ENCODE measurements around the gene GKAP1. TPM values are rescaled to one million over a fixed set of nuclear protein-coding genes. Genes with fewer than 3 reads are reported as not detected.

GKAP1 gene
- total and polyA plus RNA-seq, 5 donors: 13.6 to 18.6 (median 17.0) TPM

DNA sequence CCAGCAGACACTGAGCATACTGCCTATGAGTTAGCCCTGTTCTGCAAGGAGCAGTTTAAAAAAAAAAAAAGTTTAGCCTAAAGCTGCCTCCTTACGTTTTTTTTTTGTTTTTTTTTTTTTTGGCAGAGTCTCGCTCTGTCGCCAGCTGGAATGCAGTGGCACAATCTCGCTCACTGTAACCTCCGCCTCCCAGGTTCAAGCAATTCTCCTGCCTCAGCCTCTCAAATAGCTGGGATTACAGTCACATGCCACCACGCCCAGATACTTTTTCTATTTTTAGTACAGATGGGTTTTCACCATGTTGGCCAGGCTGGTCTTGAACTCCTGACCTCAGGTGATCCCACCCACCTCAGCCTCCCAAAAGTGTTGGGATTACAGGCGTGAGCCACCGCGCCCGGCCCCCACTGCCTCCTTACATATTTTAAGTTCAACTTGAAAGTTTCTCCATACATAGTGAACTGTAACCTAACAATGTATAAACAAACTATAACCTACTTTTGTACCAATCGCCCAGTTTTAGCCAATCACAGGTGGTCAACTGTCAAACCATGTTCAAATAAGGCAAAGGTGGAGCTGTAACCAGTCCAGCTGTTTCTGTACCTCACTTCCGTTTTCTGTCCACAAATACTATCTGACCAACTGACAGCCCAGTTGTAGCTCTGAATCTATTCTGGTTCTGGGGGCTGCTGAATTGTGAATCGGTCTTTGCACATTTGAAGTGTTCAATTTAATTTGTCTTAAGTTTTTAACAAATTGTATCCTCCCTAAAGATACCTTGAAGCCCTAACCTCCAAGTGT is 17.1 kb downstream of the GKAP1 start:
- no peaks in the 10 kb centered on the region for H3K4me1 ChIP-seq (ENCODE audit: control insufficient read depth, insufficient read depth, low read length)
- H3K4me3 ChIP-seq (ENCODE audit: low read length): no peak overlapping the region
- 87% methylated on average over 13 of the region's 13 CpGs for WGBS
- no peak for ATAC-seq
- intact Hi-C loops (cut with DNase I): no loop called here
- no peak for DNase-seq
- H3K27me3 ChIP-seq (ENCODE audit: control insufficient read depth, insufficient read depth): no peaks in the 10 kb centered on the region
- no peaks in the 10 kb centered on the region for H3K9me3 ChIP-seq (ENCODE audit: control insufficient read depth, low read length)
- H3K27ac ChIP-seq (ENCODE audit: low read length): no peak overlapping the region

GRCh38 chr9:83794051-83794450 is 23.5 kb downstream of the GKAP1 start:
- DNase-seq: no peak
- 98% methylated on average over 2 of the region's 2 CpGs for WGBS
- Histone ChIP-seq H3K4me1 (ENCODE audit: control insufficient read depth, insufficient read depth, low read length) (no peaks in the 10 kb centered on the region), H3K27me3 (ENCODE audit: control insufficient read depth, insufficient read depth) (no peaks in the 10 kb centered on the region), H3K4me3 (ENCODE audit: low read length) (no peak overlapping the region), H3K9me3 (ENCODE audit: control insufficient read depth, low read length) (no peaks in the 10 kb centered on the region), H3K27ac (ENCODE audit: low read length) (no peak overlapping the region)
- ATAC-seq: no peak
- intact Hi-C loops (cut with DNase I): no loop called here

- H3K27ac ChIP-seq (ENCODE audit: low read length): no peak overlapping the region
- intact Hi-C loops (cut with DNase I): no loop called here
- no peaks in the 10 kb centered on the region for H3K9me3 ChIP-seq (ENCODE audit: control insufficient read depth, low read length)
- H3K4me3 ChIP-seq (ENCODE audit: low read length): no peak overlapping the region
- H3K27me3 ChIP-seq (ENCODE audit: control insufficient read depth, insufficient read depth): no peaks in the 10 kb centered on the region
- H3K4me1 ChIP-seq (ENCODE audit: control insufficient read depth, insufficient read depth, low read length): no peaks in the 10 kb centered on the region
- no peak for DNase-seq
- 83% methylated on average over 1 of the region's 1 CpG for WGBS
- no peak for ATAC-seq
These were observed 24.8 kb downstream of the GKAP1 start for GRCh38 chr9:83792746-83793145.

DNA sequence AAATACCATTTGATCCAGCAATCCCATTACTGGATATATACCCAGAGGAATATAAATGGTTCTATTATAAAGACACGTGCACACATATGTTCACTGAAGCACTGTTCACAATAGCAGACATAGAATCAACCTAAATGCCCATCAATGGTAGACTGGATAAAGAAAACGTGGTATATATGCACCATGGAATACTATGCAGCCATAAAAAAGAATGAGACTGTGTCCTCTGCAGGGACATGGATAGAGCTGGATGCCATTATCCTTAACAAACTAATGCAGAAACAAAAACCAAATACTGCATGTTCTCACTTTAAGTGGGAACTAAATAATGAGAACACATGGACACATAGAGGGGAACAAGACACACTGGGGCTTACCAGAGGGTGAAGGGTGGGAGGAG is 39.4 kb downstream of the GKAP1 start:
- no peak for ATAC-seq
- H3K27ac ChIP-seq (ENCODE audit: low read length): no peak overlapping the region
- H3K4me1 ChIP-seq (ENCODE audit: control insufficient read depth, insufficient read depth, low read length): no peaks in the 10 kb centered on the region
- 92% methylated on average over 2 of the region's 2 CpGs for WGBS
- H3K9me3 ChIP-seq (ENCODE audit: control insufficient read depth, low read length): no peaks in the 10 kb centered on the region
- no peaks in the 10 kb centered on the region for H3K27me3 ChIP-seq (ENCODE audit: control insufficient read depth, insufficient read depth)
- no peak overlapping the region for H3K4me3 ChIP-seq (ENCODE audit: low read length)
- no peak for DNase-seq
- intact Hi-C loops (cut with DNase I): no loop called here

GRCh38 chr9:83775932-83776331 is 41.6 kb downstream of the GKAP1 start:
- H3K4me1 ChIP-seq (ENCODE audit: control insufficient read depth, insufficient read depth, low read length): no peaks in the 10 kb centered on the region
- intact Hi-C loops (cut with DNase I): no loop called here
- ATAC-seq: no peak
- H3K27me3 ChIP-seq (ENCODE audit: control insufficient read depth, insufficient read depth): no peaks in the 10 kb centered on the region
- H3K27ac ChIP-seq (ENCODE audit: low read length): no peak overlapping the region
- WGBS: 92% methylated on average over 2 of the region's 2 CpGs
- no peaks in the 10 kb centered on the region for H3K9me3 ChIP-seq (ENCODE audit: control insufficient read depth, low read length)
- H3K4me3 ChIP-seq (ENCODE audit: low read length): no peak overlapping the region
- DNase-seq: no peak

DNA sequence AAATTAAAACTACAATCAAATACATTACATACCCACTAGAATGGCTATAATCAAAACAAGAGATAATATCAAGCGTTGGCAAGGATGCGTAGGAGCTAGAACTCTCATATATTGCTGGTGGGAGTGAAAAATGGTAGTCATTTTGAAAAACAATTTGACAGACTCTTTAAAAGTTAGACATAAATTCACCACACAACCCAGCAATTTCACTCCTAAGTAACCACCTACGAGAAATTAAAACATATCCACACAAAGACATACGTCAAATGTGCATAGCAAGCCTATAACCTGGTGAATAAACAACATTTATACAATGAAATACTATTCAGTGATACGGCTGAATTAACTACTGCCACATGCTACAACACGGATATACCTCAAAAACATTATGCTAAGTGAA is 44.7 kb downstream of the GKAP1 start:
- H3K27ac ChIP-seq (ENCODE audit: low read length): no peak overlapping the region
- DNase-seq (no peak), ATAC-seq (no peak)
- no peaks in the 10 kb centered on the region for H3K27me3 ChIP-seq (ENCODE audit: control insufficient read depth, insufficient read depth)
- H3K4me1 ChIP-seq (ENCODE audit: control insufficient read depth, insufficient read depth, low read length): no peaks in the 10 kb centered on the region
- 96% methylated on average over 6 of the region's 6 CpGs for WGBS
- intact Hi-C loops (cut with DNase I): no loop called here
- no peak overlapping the region for H3K4me3 ChIP-seq (ENCODE audit: low read length)
- no peaks in the 10 kb centered on the region for H3K9me3 ChIP-seq (ENCODE audit: control insufficient read depth, low read length)

GRCh38 chr9:83765376-83765775 is 52.2 kb downstream of the GKAP1 start:
- ATAC-seq (no peak), DNase-seq (no peak)
- WGBS: 96% methylated on average over 5 of the region's 5 CpGs
- no peak overlapping the region for H3K4me3 ChIP-seq (ENCODE audit: low read length)
- intact Hi-C loops (cut with DNase I): no loop called here
- H3K27ac ChIP-seq (ENCODE audit: low read length): no peak overlapping the region
- H3K27me3 ChIP-seq (ENCODE audit: control insufficient read depth, insufficient read depth): no peaks in the 10 kb centered on the region
- no peaks in the 10 kb centered on the region for H3K4me1 ChIP-seq (ENCODE audit: control insufficient read depth, insufficient read depth, low read length)
- no peaks in the 10 kb centered on the region for H3K9me3 ChIP-seq (ENCODE audit: control insufficient read depth, low read length)

- Histone ChIP-seq H3K27ac (ENCODE audit: low read length) (no peak overlapping the region), H3K27me3 (ENCODE audit: control insufficient read depth, insufficient read depth) (no peaks in the 10 kb centered on the region), H3K4me1 (ENCODE audit: control insufficient read depth, insufficient read depth, low read length) (no peaks in the 10 kb centered on the region), H3K4me3 (ENCODE audit: low read length) (no peak overlapping the region), H3K9me3 (ENCODE audit: control insufficient read depth, low read length) (no peaks in the 10 kb centered on the region)
- ATAC-seq: no peak
- intact Hi-C loops (cut with DNase I): no loop called here
- no peak for DNase-seq
These were observed 63.1 kb downstream of the GKAP1 start for GRCh38 chr9:83754383-83754977.

DNA sequence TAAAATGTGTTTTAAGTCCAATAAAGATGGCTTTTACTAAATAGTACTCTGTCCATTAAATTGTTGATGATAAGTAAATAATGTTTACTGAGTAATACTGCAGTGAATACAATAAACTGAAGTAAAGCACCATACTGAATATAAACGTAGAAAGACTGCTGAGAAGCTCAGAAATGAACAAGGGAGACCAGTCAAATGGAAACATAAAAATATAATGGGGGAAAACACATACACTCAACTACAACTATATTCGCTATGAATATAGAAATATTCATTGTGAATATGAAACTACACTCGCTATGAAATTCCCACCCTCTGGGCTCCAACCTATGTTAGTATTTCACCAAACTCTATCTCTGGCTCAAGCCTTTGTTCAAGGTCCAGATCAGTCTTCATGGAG is 67.9 kb downstream of the GKAP1 start:
- intact Hi-C loops (cut with DNase I): no loop called here
- Histone ChIP-seq H3K27ac (ENCODE audit: low read length) (no peak overlapping the region), H3K9me3 (ENCODE audit: control insufficient read depth, low read length) (no peaks in the 10 kb centered on the region), H3K4me1 (ENCODE audit: control insufficient read depth, insufficient read depth, low read length) (no peaks in the 10 kb centered on the region), H3K4me3 (ENCODE audit: low read length) (no peak overlapping the region), H3K27me3 (ENCODE audit: control insufficient read depth, insufficient read depth) (no peaks in the 10 kb centered on the region)
- no peak for DNase-seq
- 92% methylated on average over 3 of the region's 3 CpGs for WGBS
- ATAC-seq: no peak

GRCh38 chr9:83744206-83744605 is 73.4 kb downstream of the GKAP1 start:
- Histone ChIP-seq H3K27me3 (ENCODE audit: control insufficient read depth, insufficient read depth) (no peaks in the 10 kb centered on the region), H3K9me3 (ENCODE audit: control insufficient read depth, low read length) (no peaks in the 10 kb centered on the region), H3K4me1 (ENCODE audit: control insufficient read depth, insufficient read depth, low read length) (no peaks in the 10 kb centered on the region), H3K27ac (ENCODE audit: low read length) (no peak overlapping the region), H3K4me3 (ENCODE audit: low read length) (no peak overlapping the region)
- DNase-seq: no peak
- ATAC-seq: no peak
- intact Hi-C loops (cut with DNase I): no loop called here
- WGBS: 96% methylated on average over 1 of the region's 1 CpG

DNA sequence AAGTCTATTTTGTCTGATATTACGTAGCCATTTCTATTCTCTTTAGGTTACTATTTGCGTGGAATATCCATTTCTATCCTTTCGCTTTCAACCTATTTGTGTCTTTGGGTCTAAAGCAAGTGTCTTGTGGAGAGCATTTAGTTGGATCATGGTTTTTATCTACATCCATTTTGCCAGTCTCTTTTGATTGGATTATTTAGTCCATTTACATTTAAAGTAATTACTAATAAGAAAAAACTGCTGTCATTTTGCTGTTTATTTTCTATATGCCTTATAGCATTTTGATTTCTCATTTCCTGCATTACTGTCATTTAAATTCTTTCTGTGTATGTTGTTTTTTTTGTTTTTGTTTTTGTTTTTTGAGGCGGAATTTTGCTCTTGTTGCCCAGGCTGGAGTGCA is 83.8 kb downstream of the GKAP1 start:
- DNase-seq: no peak
- Histone ChIP-seq H3K27ac (ENCODE audit: low read length) (no peak overlapping the region), H3K9me3 (ENCODE audit: control insufficient read depth, low read length) (no peaks in the 10 kb centered on the region), H3K27me3 (ENCODE audit: control insufficient read depth, insufficient read depth) (no peaks in the 10 kb centered on the region), H3K4me1 (ENCODE audit: control insufficient read depth, insufficient read depth, low read length) (no peaks in the 10 kb centered on the region), H3K4me3 (ENCODE audit: low read length) (no peak overlapping the region)
- ATAC-seq: no peak
- intact Hi-C loops (cut with DNase I): no loop called here
- 95% methylated on average over 4 of the region's 4 CpGs for WGBS

Data from right cardiac atrium (tissue), 5 donors.